Heart right ventricle (tissue), 16 donors: ENCODE results near the gene DNAAF3. TPM values are rescaled to one million over a fixed set of nuclear protein-coding genes. Genes with fewer than 3 reads are reported as not detected.
"Not testable (repeated sequence)": the region's sequence is repeated elsewhere in the genome, so short reads cannot be mapped to it uniquely, and the experiment has no call there.

Experiments used
- ATAC-seq, 8 donors: fragments of 200-7000 bp; cut with Tn5 transposase; one replicate each; pipeline ENCODE4 v1.9.1; 2020; ENCODE audit warnings: mild to moderate bottlenecking in 8 of 8, moderate library complexity in 8 of 8, moderate number of reproducible peaks in 1 of 8
- DNase-seq, 2 donors: peaks; one replicate each; pipeline ENCODE4 v3.0.0-alpha.2; 2020
- H3K27ac ChIP-seq, 10 donors: fragments of 200-600 bp; sonication (generic) in 2 of 10; one replicate each; pipeline versions ENCODE4 v1.5.0 to v1.8.0; 2020 to 2022; ENCODE audit warnings: mild to moderate bottlenecking in 3 of 10
- H3K27me3 ChIP-seq, 7 donors: fragments of 200-600 bp; one replicate each; pipeline ENCODE4 v1.8.0; 2021 to 2022; ENCODE audit warnings: mild to moderate bottlenecking in 2 of 7
- H3K36me3 ChIP-seq, 9 donors: fragments of 200-600 bp; sonication (generic) in 1 of 9; one replicate each; pipeline versions ENCODE4 v1.5.0 to v1.8.0; 2020 to 2022; ENCODE audit warnings: mild to moderate bottlenecking in 2 of 9
- H3K4me1 ChIP-seq, 9 donors: fragments of 200-600 bp; sonication (generic) in 1 of 9; one replicate each; pipeline versions ENCODE4 v1.5.0 to v1.8.0; 2020 to 2022; ENCODE audit warnings: mild to moderate bottlenecking in 4 of 9
- H3K4me3 ChIP-seq, 10 donors: fragments of 200-600 bp; sonication (generic) in 2 of 10; one replicate each; pipeline versions ENCODE4 v1.5.0 to v1.8.0; 2020 to 2022; ENCODE audit warnings: mild to moderate bottlenecking in 7 of 10, moderate library complexity in 2 of 10
- H3K9me3 ChIP-seq, 11 donors: fragments of 200-600 bp in 10 of 11; sonication (generic) in 2 of 11; one replicate each; pipeline versions ENCODE4 v1.5.0 to v1.8.0; 2013 to 2022; ENCODE audit warnings: mild to moderate bottlenecking in 2 of 11, control low read depth in 1 of 11, moderate library complexity in 1 of 11
- CTCF ChIP-seq, 9 donors: fragments of 200-600 bp; sonication (generic) in 2 of 9; IDR thresholded peaks; one replicate each; pipeline versions ENCODE4 v1.5.0 to v1.8.0; 2021 to 2022; ENCODE audit warnings: antibody characterized with exemption in 9 of 9, mild to moderate bottlenecking in 5 of 9, moderate library complexity in 1 of 9
- WGBS, 2 donors: extraction: QIAGEN DNeasy Blood & Tissue Kit; methylation state at CpG; one replicate each; pipeline ENCODE4 v1.1.7; 2013; ENCODE audit warnings: inconsistent platforms in 1 of 2; 5-methylcytosine and 5-hydroxymethylcytosine counted together
- intact Hi-C, 10 donors: fragments of 100-400 bp; cut with DNase I; formaldehyde crosslinking; loops; one replicate each; pipeline versions ENCODE4 v1.11.1 to v1.14.2; 2022
- polyA plus RNA-seq, 2 donors: library from polyadenylated mRNA; stranded (reverse); fragments of 200-250 nt; gene quantifications; one replicate each; pipeline ENCODE4 v1.2.3, GENCODE V29; 2013
- total RNA-seq, 10 donors: library from RNA; stranded (reverse); fragmentation: NEBNext Ultra II Directional in 3 of 10; extraction: Animal tissue kit (Norgen Biotek cat#: 25700) in 3 of 10; gene quantifications; one replicate each; pipeline versions ENCODE4 v1.2.1 to v1.2.4, GENCODE V29; 2021 to 2023
- donor health status: Arrhythmogenic right ventricular cardiomyopathy.
- donor health status: ischemic (EF 13 %, LVEDD 7.1; RV severe dilation, severe dysfunction).
- donor health status: healthy with polysubstance abuse.
- donor health status: DM: no; HTN: yes; CAD: no.
- donor health status: DM: no; HTN: no; CAD: no.
- donor health status: ischemic (EF 25% LVEDD 6.9; RV normal size, moderate dysfunction).
- donor health status: ischemic (EF 25% LVEDD 5.7; RV mildly dilated, moderate dysfunction).
- donor health status: healthy.
- donor health status: DM: yes; HTN: yes; CAD: no.
- donor health status: Ischemic cardiomyopathy.
- donor health status: ischemic (EF 35%, LVEDD 5.7; RV mildly dilated, moderate dysfunction).
- donor health status: nonischemic (EF 11% LVEDD 7.7; RV severe dilation, severe dysfunction).
- donor health status: DM: yes; HTN: yes; CAD: no.
- donor health status: PGD.
- donor health status: ischemic (EF 29% LVEDD 5.4; RV normal size, mild dysfunction).
- donor health status: nonischemic (EF 23%, LVEDD 6.1; RV moderate dilation, normal function).

The DNAAF3 gene
- total and polyA plus RNA-seq, 12 donors = 0.37 to 5.9 (median 2.4) TPM

- no peak within 1 kb of the TSS for H3K4me3 ChIP-seq
- no peak for DNase-seq
- H3K27ac ChIP-seq = peak within 1 kb of the TSS in 5 of 10 donors; percentile 26 to 69 (median 52)
- peak in 3 of 8 donors; percentile 2 to 22 (median 20) for ATAC-seq
- 54 to 58% methylated on average over 17 of the region's 18 CpGs for WGBS, 2 donors
- H3K9me3 ChIP-seq = peaks cover 0 to 16% (median 6%) of the 10 kb centered on the region in 11 donors
- no peaks in the 10 kb centered on the region for H3K36me3 ChIP-seq
- peaks cover 0 to 8% (median 0%) of the 10 kb centered on the region in 7 donors for H3K27me3 ChIP-seq
- intact Hi-C loops = no loop called here
- H3K4me1 ChIP-seq = peaks cover 0 to 29% (median 13%) of the 10 kb centered on the region in 9 donors
- no peak for TF ChIP-seq CTCF (IDR thresholded peaks at IDR 0.05)
Observed at GRCh38 chr19:55208880-55209692, 42.7 kb upstream of the DNAAF3 start, which contains the start of gene PTPRH. Gene PTPRH, minus strand, starts transcription at chr19:55209501. Its CDS starts 68 bp downstream, at chr19:55209433.

- Histone ChIP-seq H3K9me3 (peaks cover 0 to 2% (median 0%) of the 10 kb centered on the region in 11 donors), H3K27ac (peak overlapping the region in 4 of 10 donors; percentile 50 to 65 (median 53)), H3K4me3 (peak overlapping the region in 7 of 10 donors; percentile 9 to 45 (median 38)), H3K27me3 (peaks cover 0 to 11% (median 0%) of the 10 kb centered on the region in 7 donors), H3K4me1 (peaks cover 0 to 29% (median 13%) of the 10 kb centered on the region in 9 donors), H3K36me3 (no peaks in the 10 kb centered on the region)
- DNase-seq (peak; percentile 79 to 84), ATAC-seq (peak; percentile 93 to 98 (median 96))
- no peak for TF ChIP-seq CTCF (IDR thresholded peaks at IDR 0.05)
- intact Hi-C loops = no loop called here
- WGBS, 2 donors = 27 to 32% methylated on average over 29 of the region's 29 CpGs
Observed at GRCh38 chr19:55206664-55207500, 40.5 kb upstream of the DNAAF3 start.

GRCh38 chr19:55202199-55202598 lies 35.8 kb upstream of the DNAAF3 start:
- DNase-seq = not testable (repeated sequence)

More at GRCh38 chr19:55202199-55202598, 35.8 kb upstream of the DNAAF3 start:
- H3K27me3 ChIP-seq = peaks cover 0 to 11% (median 0%) of the 10 kb centered on the region in 7 donors
- H3K9me3 ChIP-seq, H3K27ac ChIP-seq, intact Hi-C loops, H3K4me3 ChIP-seq, ATAC-seq, H3K36me3 ChIP-seq: not testable (repeated sequence)
- peaks cover 0 to 10% (median 8%) of the 10 kb centered on the region in 9 donors for H3K4me1 ChIP-seq
- 69 to 82% methylated on average over 10 of the region's 10 CpGs for WGBS, 2 donors
- peak in 4 of 9 donors; percentile 10 to 23 (median 19) for TF ChIP-seq CTCF (IDR thresholded peaks at IDR 0.05)
